Pancreas (tissue), 10 donors: ENCODE measurements around the gene SLC10A1. TPM values are rescaled to one million over a fixed set of nuclear protein-coding genes. Genes with fewer than 3 reads are reported as not detected.

ENCODE experiments used
- ATAC-seq, 4 donors: fragments of 200-7000 bp; cut with Tn5 transposase; one replicate each; pipeline versions ENCODE4 v1.8.0 to v1.9.1; 2020; ENCODE audit warnings: mild to moderate bottlenecking in 4 of 4, moderate library complexity in 4 of 4
- DNase-seq, 6 donors: peaks; one replicate each; pipeline ENCODE4 v3.0.0-alpha.2; 2020
- FAIRE-seq: peaks from 2 replicates; lab custom pipeline; 2012; peaks lifted over from hg19 to GRCh38; lab: Jason Lieb, UNC
- H3K27ac ChIP-seq, 4 donors: fragments of 200-600 bp; sonication (generic); 1 replicate in 3 of 4; 2 replicates in 1 of 4; pipeline versions ENCODE4 v1.5.0 to v1.8.0; 2020
- H3K27me3 ChIP-seq, 4 donors: fragments of 200-600 bp; one replicate each; pipeline ENCODE4 v1.8.0; 2021
- H3K36me3 ChIP-seq, 3 donors: fragments of 200-600 bp; sonication (generic) in 1 of 3; one replicate each; pipeline versions ENCODE4 v1.5.0 to v1.8.0; 2020 to 2021
- H3K4me1 ChIP-seq, 3 donors: fragments of 200-600 bp; one replicate each; pipeline ENCODE4 v1.8.0; 2021
- H3K4me3 ChIP-seq, 4 donors: fragments of 200-600 bp; sonication (generic) in 2 of 4; one replicate each; pipeline versions ENCODE4 v1.5.0 to v1.8.0; 2020 to 2021
- H3K9me3 ChIP-seq, 4 donors: fragments of 200-600 bp; one replicate each; pipeline ENCODE4 v1.8.0; 2021
- CTCF ChIP-seq, 4 donors: fragments of 200-600 bp; sonication (generic) in 3 of 4; IDR thresholded peaks; one replicate each; pipeline versions ENCODE4 v1.5.0 to v1.8.0; 2021; ENCODE audit warnings: antibody characterized with exemption in 4 of 4
- WGBS, 2 donors: extraction: QIAGEN DNeasy Blood & Tissue Kit; methylation state at CpG; one replicate each; pipeline ENCODE4 v1.1.7; 2013; 5-methylcytosine and 5-hydroxymethylcytosine counted together
- intact Hi-C, 3 donors: fragments of 100-400 bp; cut with DNase I; formaldehyde crosslinking; loops; one replicate each; pipeline versions ENCODE4 v1.11.1 to v1.14.2; 2022
- polyA plus RNA-seq, 2 donors: library from polyadenylated mRNA; stranded (reverse); fragments of 200-250 nt; gene quantifications; one replicate each; pipeline ENCODE4 v1.2.3, GENCODE V29; 2013
- total RNA-seq, 6 donors: library from RNA; stranded (reverse); fragmentation: NEBNext Ultra II Directional in 4 of 6; extraction: Animal tissue kit (Norgen Biotek cat#: 25700) in 4 of 6; gene quantifications; one replicate each; pipeline versions ENCODE4 v1.2.1 to v1.2.4, GENCODE V29; 2021 to 2023
- donor health status: healthy with polysubstance abuse.
- donor health status: DM: no; HTN: no; CAD: no; lungs with moderate emphysema.
- donor health status: DM: no; HTN: no; CAD: no.
- donor health status: control.
- donor health status: control.
- donor health status: Bipolar disorder and iron deficiency.
- donor health status: DM: yes; HTN: yes; CAD: no.
- donor health status: DM: no; HTN: no; CAD: no.
- donor health status: DM: no; HTN: no; CAD: no.
- donor health status: DM: yes; HTN: yes; CAD: no.

SLC10A1 gene
- total and polyA plus RNA-seq, 8 donors: 0.06 TPM; not detected in 7

DNA sequence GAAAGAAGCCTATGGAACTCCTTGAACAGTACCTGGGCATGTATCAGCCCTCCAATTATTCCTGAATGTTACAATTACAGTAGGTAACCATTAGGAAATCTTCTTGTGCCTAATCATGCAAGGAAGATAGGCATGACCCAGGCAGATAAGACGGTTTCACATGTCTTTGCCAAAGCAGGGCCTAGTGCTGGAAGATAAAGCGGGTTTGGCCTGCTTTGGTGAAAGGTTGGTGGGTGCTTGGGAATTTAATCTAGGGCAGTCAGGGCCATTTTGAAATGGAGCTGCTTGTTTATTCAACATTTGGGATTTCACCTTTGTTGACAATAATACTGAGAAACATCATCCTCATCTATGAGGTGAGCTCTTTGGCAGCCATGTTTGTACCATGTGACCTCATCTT is 42.6 kb downstream of the SLC10A1 start:
- Histone ChIP-seq H3K27me3 (no peaks in the 10 kb centered on the region), H3K27ac (no peak overlapping the region), H3K36me3 (no peaks in the 10 kb centered on the region), H3K4me3 (no peak overlapping the region), H3K4me1 (peaks cover 0 to 7% (median 3%) of the 10 kb centered on the region in 3 donors), H3K9me3 (no peaks in the 10 kb centered on the region)
- WGBS, 2 donors: 80 to 82% methylated on average over 2 of the region's 2 CpGs
- ATAC-seq (no peak), FAIRE-seq (no peak), DNase-seq (no peak)
- intact Hi-C loops: no loop called here
- no peak for TF ChIP-seq CTCF (IDR thresholded peaks at IDR 0.05)

DNA sequence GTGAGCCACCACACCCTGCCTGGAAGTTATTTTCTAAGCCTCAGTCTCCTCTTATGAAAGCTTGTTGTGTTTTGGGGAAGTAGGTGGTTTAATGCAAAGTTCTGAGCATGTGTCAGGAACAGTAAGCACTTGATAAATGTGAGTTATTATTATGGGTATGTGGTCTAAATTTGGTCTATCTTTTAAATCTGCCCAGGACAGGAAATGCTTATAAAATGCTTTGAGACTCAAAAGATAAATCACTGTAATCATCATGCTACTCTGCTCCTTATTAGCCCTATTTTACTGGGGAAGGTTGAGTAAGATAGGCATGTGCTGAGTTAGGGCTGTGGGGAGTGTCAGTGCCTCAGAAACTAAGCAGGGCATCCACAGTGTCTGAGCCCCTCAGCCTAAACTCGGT is 43.2 kb downstream of the SLC10A1 start:
- FAIRE-seq (no peak), DNase-seq (no peak), ATAC-seq (no peak)
- intact Hi-C loops: no loop called here
- no peaks in the 10 kb centered on the region for H3K9me3 ChIP-seq
- no peak overlapping the region for H3K4me3 ChIP-seq
- no peaks in the 10 kb centered on the region for H3K36me3 ChIP-seq
- no peak for TF ChIP-seq CTCF (IDR thresholded peaks at IDR 0.05)
- no peaks in the 10 kb centered on the region for H3K27me3 ChIP-seq
- 61 to 65% methylated on average over 1 of the region's 1 CpG for WGBS, 2 donors
- H3K4me1 ChIP-seq: peaks cover 0 to 7% (median 3%) of the 10 kb centered on the region in 3 donors
- H3K27ac ChIP-seq: no peak overlapping the region

- ATAC-seq (no peak), DNase-seq (no peak), FAIRE-seq (no peak)
- H3K9me3 ChIP-seq: no peaks in the 10 kb centered on the region
- TF ChIP-seq CTCF (IDR thresholded peaks at IDR 0.05): no peak
- H3K4me3 ChIP-seq: no peak overlapping the region
- no peak overlapping the region for H3K27ac ChIP-seq
- no peaks in the 10 kb centered on the region for H3K36me3 ChIP-seq
- intact Hi-C loops: no loop called here
- H3K4me1 ChIP-seq: peaks cover 0 to 7% (median 3%) of the 10 kb centered on the region in 3 donors
- H3K27me3 ChIP-seq: no peaks in the 10 kb centered on the region
- 35 to 50% methylated on average over 1 of the region's 1 CpG for WGBS, 2 donors
Observed at GRCh38 chr14:69752773-69753172, 44.3 kb downstream of the SLC10A1 start.

- DNase-seq: no peak
- Histone ChIP-seq H3K27me3 (no peaks in the 10 kb centered on the region), H3K4me1 (peaks cover 0 to 7% (median 3%) of the 10 kb centered on the region in 3 donors), H3K36me3 (no peaks in the 10 kb centered on the region), H3K27ac (no peak overlapping the region), H3K4me3 (no peak overlapping the region), H3K9me3 (no peaks in the 10 kb centered on the region)
- intact Hi-C loops: no loop called here
- FAIRE-seq: no peak
- ATAC-seq: peak in 1 of 4 donors; percentile 12
- 93 to 94% methylated on average over 2 of the region's 2 CpGs for WGBS, 2 donors
- TF ChIP-seq CTCF (IDR thresholded peaks at IDR 0.05): no peak
Observed at GRCh38 chr14:69750495-69750894, 46.5 kb downstream of the SLC10A1 start.

DNA sequence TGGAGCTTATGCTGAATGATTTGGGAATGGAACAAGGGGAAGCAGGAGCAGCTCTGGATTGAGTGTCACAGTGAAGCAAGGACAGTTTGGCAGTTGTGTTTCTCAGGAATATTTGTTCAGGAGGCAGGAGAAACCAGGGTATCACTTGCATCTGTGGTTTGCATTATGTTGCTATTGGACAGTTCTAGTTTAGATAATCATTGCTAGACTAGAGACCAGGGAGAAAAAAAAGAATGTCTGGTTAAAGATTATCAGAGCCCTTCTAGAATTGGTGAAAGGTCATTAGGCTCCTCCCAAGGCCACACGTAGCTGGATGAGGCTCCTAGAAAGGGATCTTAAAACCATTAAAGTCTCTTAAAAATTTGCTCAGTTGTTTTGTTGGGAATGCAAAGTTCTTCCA is 47.1 kb downstream of the SLC10A1 start:
- peak; percentile 58 to 85 (median 70) for ATAC-seq
- H3K4me1 ChIP-seq: peaks cover 0 to 7% (median 3%) of the 10 kb centered on the region in 3 donors
- 7 to 18% methylated on average over 1 of the region's 1 CpG for WGBS, 2 donors
- intact Hi-C loops: no loop called here
- H3K27me3 ChIP-seq: no peaks in the 10 kb centered on the region
- no peaks in the 10 kb centered on the region for H3K36me3 ChIP-seq
- no peak overlapping the region for H3K27ac ChIP-seq
- no peak for FAIRE-seq
- TF ChIP-seq CTCF (IDR thresholded peaks at IDR 0.05): no peak
- H3K4me3 ChIP-seq: no peak overlapping the region
- no peaks in the 10 kb centered on the region for H3K9me3 ChIP-seq
- no peak for DNase-seq
